BLaER1 (cell line): ENCODE measurements around the gene IGSF23.

Experiments
- H3K27ac ChIP-seq: shearing (Covaris generic); formaldehyde crosslinking; 2 replicates; pipeline ENCODE4 v1.8.1; 2022
- H3K27me3 ChIP-seq: shearing (Covaris generic); formaldehyde crosslinking; 2 replicates; pipeline ENCODE4 v1.8.1; 2022
- H3K36me3 ChIP-seq: shearing (Covaris generic); formaldehyde crosslinking; 2 replicates; pipeline ENCODE4 v1.8.1; 2022
- H3K4me1 ChIP-seq: shearing (Covaris generic); formaldehyde crosslinking; 2 replicates; pipeline ENCODE4 v1.8.1; 2022
- H3K4me2 ChIP-seq: shearing (Covaris generic); formaldehyde crosslinking; 2 replicates; pipeline ENCODE4 v1.8.1; 2022
- H3K4me3 ChIP-seq: shearing (Covaris generic); formaldehyde crosslinking; 2 replicates; pipeline ENCODE4 v1.8.1; 2022
- H3K9ac ChIP-seq: shearing (Covaris generic); formaldehyde crosslinking; 2 replicates; pipeline ENCODE4 v1.8.1; 2022
- H3K9me3 ChIP-seq: shearing (Covaris generic); formaldehyde crosslinking; 2 replicates; pipeline ENCODE4 v1.8.1; 2022
- H4K20me1 ChIP-seq: shearing (Covaris generic); formaldehyde crosslinking; 2 replicates; pipeline ENCODE4 v1.8.1; 2022
- Cebpa-rat ChIP-seq: shearing (Covaris generic); IDR thresholded peaks from 2 replicates; pipeline ENCODE4 v1.8.1; 2022

The IGSF23 gene

DNA sequence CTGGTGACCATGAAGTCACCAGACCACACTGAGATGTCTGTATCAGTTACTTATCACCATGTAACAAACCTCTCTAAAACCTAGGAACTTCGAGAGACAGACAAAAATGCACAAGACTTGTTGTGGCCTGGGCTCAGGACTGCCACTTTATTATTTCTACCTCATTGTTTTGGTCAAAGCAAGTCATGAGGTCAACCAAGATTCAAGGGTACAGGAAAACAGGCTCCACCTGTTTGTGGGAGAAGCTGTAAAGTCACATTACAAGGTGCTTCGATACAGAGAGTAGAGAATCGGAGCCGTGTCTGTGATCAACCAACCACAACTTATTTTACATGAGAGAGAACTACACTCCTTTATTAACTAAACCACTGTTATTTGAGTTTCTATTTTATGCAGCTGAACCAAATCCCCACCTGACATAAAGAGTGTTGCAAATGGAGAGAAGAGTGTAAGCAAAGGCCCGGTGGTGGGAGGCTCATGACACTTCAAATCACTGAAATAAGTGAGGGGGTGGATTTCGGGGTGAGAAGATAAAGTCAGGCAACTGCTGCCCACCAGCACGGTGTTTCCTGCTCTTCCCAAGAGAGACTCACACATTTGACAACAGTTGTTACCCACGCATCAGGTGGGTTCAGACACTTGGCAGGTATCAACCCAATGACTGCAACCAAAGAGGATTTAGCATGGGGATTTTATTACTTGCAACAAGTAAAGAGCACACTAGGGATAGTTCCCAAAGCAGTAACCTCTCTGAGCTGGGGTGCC lies 39.0 kb upstream of the IGSF23 start:
- Histone ChIP-seq H3K27me3 (no peaks in the 10 kb centered on the region), H3K4me2 (no peak overlapping the region), H3K27ac (no peak overlapping the region), H3K4me1 (peaks cover 18% of the 10 kb centered on the region; the same call in 1 of the 2 replicates), H3K36me3 (no peaks in the 10 kb centered on the region), H3K9me3 (no peaks in the 10 kb centered on the region), H4K20me1 (no peaks in the 10 kb centered on the region), H3K9ac (no peak overlapping the region), H3K4me3 (no peak overlapping the region)
- no peak for TF ChIP-seq Cebpa-rat

DNA sequence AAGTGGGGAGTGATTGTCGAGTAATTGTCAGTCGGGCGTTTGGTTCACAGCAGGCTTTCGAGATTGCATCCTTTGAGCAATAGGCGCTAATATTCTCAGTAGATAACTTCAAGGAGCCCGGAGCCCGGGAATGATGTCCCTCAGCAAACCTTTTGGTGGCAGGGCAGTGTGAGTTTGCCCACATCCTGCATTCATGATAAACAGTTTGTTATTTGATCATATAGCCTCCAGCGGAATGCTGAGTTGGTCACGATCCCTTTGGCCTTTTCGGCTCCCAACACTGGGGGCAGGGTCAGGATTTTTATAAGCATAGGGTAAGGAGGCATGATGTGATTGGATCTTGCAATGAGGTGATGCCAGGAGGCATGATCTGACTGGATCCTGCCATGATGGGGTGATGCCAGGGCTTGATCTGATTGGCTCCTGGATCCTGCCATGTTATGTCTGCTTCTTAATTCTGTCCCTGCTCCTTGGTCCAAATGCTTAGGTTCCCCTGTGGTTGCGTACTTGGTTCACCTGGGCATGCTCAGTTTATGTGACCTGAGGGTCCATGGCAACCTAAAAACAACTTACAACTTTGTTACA lies 38.2 kb upstream of the IGSF23 start:
- Histone ChIP-seq H3K36me3 (no peaks in the 10 kb centered on the region), H3K9ac (no peak overlapping the region), H3K4me1 (peaks cover 18% of the 10 kb centered on the region; the same call in 1 of the 2 replicates), H3K4me3 (no peak overlapping the region), H4K20me1 (no peaks in the 10 kb centered on the region), H3K27me3 (no peaks in the 10 kb centered on the region), H3K27ac (no peak overlapping the region), H3K4me2 (no peak overlapping the region), H3K9me3 (no peaks in the 10 kb centered on the region)
- TF ChIP-seq Cebpa-rat = no peak

DNA sequence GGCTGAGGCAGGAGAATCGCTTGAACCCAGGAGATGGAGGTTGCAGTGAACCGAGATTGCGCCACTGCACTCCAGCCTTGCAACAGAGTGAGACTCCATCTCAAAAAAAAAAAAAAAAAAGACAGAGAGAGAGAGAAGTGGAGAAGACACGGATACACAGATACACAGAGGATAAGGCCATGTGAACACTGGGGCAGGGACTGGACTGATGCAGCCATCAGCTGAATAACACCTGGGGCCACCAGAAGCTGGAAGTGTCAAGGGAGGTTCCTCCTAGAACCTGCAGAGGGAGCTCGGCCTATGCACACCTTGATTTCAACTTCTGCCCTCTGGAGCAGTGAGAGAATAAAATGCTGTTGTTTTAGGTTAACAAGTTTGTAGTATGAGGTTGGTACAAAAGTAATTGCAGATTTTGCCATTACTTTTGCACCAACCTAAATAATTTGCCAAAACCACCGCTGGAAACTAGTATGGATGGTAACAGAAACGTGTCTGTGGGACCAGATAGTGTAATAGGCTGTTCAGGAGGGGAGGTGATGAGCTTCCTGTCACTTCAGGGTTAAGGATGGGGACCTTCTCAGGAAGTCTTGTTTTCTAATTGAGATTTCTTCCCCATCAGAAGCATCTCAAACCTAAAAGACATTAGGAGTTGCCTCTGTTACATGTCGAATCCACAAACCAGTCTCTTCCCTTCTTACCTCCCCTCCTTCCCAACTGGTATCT lies 36.4 kb upstream of the IGSF23 start:
- Histone ChIP-seq H3K4me3 (no peak overlapping the region), H3K4me1 (peaks cover 18% of the 10 kb centered on the region; the same call in 1 of the 2 replicates)

DNA sequence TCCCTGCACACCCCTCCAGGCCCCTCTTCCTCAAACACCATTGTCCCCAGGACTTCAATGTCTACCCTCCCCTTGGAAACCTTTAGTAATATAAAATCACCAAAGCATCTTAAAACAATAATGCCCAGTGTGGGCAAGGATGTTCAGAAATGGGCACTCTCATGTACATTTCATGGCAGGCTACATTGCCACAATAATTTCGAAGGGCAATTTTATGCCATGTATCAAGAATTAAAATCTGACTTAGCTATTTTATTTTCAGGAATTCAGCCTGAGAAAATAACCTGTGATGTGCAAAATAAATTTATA lies 35.8 kb upstream of the IGSF23 start:
- no peak overlapping the region for H3K27ac ChIP-seq
- no peak for TF ChIP-seq Cebpa-rat
- peaks cover 18% of the 10 kb centered on the region; the same call in 1 of the 2 replicates for H3K4me1 ChIP-seq
- no peak overlapping the region for H3K9ac ChIP-seq
- H3K27me3 ChIP-seq = no peaks in the 10 kb centered on the region
- no peak overlapping the region for H3K4me2 ChIP-seq
- H3K4me3 ChIP-seq = no peak overlapping the region
- H4K20me1 ChIP-seq = no peaks in the 10 kb centered on the region
- no peaks in the 10 kb centered on the region for H3K9me3 ChIP-seq
- H3K36me3 ChIP-seq = no peaks in the 10 kb centered on the region

More for the DNA sequence above, 36.4 kb upstream of the IGSF23 start:
- Histone ChIP-seq H3K27me3 (no peaks in the 10 kb centered on the region), H3K9me3 (no peaks in the 10 kb centered on the region), H3K36me3 (no peaks in the 10 kb centered on the region), H3K9ac (no peak overlapping the region), H4K20me1 (no peaks in the 10 kb centered on the region), H3K4me2 (no peak overlapping the region), H3K27ac (no peak overlapping the region)
- no peak for TF ChIP-seq Cebpa-rat

DNA sequence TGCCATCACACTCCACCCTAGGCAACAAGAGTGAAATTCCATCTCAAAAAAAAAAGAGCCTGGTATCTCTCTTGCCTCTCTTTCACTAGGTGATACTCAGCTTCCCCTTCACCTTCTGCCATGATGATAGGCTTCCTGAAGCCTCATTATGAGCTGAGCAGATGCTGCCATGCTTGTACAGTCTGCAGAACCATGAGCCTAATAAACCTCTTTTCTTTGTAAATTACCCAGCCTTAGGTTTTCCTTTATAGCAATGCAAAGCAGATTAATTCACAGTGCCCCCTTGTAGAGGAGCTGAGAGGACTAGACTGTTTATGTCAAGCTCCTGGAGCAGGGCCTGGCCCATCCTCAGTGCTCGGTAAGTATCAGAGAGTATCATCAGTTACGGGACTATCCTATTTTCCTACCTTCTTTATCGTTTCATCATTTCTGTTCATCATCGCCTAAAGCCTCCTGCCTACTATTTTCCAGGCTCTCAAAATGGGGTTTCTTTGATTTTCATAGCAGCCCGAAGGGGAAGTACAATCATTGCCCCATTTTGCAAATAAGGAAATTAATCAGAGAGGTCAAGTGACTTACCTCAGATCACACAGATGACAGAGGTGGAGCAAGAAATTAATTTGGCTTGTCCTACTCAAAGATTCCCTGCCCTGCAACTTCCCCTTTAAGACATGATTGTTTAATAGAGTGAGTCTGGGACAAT lies 33.5 kb upstream of the IGSF23 start:
- Histone ChIP-seq H3K9ac (no peak overlapping the region), H3K4me3 (no peak overlapping the region), H3K27ac (no peak overlapping the region), H3K4me1 (no peaks in the 10 kb centered on the region), H3K36me3 (no peaks in the 10 kb centered on the region), H3K27me3 (no peaks in the 10 kb centered on the region), H3K9me3 (no peaks in the 10 kb centered on the region), H4K20me1 (no peaks in the 10 kb centered on the region), H3K4me2 (no peak overlapping the region)
- no peak for TF ChIP-seq Cebpa-rat

DNA sequence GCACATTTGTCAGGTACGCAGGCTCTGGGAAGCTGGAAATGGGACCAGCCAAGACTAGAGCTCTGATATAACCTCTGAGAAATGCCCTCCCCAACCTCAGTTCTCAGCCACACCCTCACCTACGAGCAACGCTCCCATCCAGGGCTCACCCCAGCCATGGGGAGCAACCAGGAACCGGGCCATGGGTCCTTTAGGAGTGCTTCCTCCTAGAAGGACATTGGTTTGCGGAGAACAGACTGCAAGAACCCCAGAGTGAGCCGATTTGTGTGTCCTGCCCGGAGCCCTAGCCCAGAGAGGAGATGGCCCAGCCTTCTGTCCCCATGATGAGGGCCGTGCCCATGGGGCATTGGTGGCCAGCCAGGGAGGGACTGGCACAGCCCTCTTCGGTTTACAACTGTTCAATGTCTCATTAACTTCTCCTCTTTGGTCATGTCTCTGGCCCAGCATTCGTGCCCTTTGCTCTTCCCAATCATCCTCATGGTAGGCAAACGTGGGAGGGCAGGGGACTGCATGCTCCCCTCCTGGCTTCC lies 32.9 kb upstream of the IGSF23 start:
- H3K9me3 ChIP-seq = peaks cover 6% of the 10 kb centered on the region
- H3K27ac ChIP-seq = no peak overlapping the region
- H3K4me3 ChIP-seq = no peak overlapping the region
- no peaks in the 10 kb centered on the region for H4K20me1 ChIP-seq
- no peaks in the 10 kb centered on the region for H3K36me3 ChIP-seq
- H3K4me1 ChIP-seq = no peaks in the 10 kb centered on the region
- H3K27me3 ChIP-seq = no peaks in the 10 kb centered on the region
- no peak for TF ChIP-seq Cebpa-rat
- no peak overlapping the region for H3K9ac ChIP-seq
- no peak overlapping the region for H3K4me2 ChIP-seq

DNA sequence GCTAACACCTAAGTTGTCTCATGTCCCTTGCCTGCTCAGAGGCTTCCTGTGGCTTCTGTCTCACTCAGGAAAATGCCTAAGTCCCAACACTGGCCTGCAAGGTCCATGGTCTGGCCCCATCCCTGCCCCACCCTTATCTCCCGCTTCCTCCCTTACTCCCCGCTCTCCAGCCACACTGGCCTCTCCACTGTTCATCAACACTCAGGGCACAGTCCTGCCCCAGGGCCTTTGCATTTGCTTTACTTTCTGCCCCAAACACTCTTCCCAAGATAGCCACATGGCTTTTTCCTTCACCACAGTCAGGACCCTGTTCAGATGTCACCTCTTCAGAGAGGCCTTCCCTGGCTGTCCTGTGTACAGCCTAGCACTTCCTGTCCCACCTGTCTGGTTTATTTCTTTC lies 32.1 kb upstream of the IGSF23 start:
- H3K4me2 ChIP-seq = no peak overlapping the region
- no peak overlapping the region for H3K9ac ChIP-seq
- H3K36me3 ChIP-seq = no peaks in the 10 kb centered on the region

DNA sequence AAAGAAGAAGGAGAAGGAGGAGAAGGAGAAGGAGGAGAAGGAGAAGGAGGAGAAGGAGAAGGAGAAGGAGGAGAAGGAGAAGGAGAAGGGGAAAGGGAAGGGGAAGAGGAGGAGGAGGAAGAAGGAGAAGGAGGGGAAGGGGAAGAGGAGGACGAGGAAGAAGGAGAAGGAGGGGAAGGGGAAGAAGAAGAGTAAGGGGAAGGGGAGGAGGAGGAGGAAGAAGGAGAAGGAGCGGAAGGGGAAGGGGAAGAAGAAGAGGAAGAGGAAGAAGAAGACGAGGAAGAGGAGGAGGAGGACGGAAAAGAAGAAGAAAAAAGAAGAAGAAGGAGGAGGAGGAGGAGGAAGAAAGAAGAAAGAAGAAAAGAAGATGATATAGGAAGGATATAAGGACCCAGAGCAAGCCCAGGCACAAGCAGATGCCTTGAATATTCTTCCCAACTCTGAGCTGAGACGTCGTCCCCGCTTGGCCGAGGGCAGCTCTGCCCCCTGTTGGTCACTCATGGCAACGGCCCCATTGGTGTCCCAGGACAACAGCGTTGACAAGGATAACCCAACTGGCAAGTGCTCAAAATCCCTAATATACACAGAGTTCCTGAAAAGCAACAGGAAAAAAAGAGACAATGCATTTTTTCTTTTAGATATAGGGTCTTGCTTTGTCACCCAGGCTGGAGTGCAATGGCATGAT lies 30.6 kb upstream of the IGSF23 start:
- H4K20me1 ChIP-seq = no peaks in the 10 kb centered on the region
- H3K27ac ChIP-seq = no peak overlapping the region
- H3K9ac ChIP-seq = no peak overlapping the region
- H3K9me3 ChIP-seq = peaks cover 25% of the 10 kb centered on the region
- no peak overlapping the region for H3K4me2 ChIP-seq
- no peak for TF ChIP-seq Cebpa-rat
- no peaks in the 10 kb centered on the region for H3K27me3 ChIP-seq
- 0 out of 2 replicates have a peak, but pooled peaks cover 1% of the 10 kb centered on the region for H3K4me1 ChIP-seq
- H3K36me3 ChIP-seq = no peaks in the 10 kb centered on the region
- H3K4me3 ChIP-seq = no peak overlapping the region

More for the DNA sequence above, 32.1 kb upstream of the IGSF23 start:
- Histone ChIP-seq H4K20me1 (no peaks in the 10 kb centered on the region), H3K4me3 (no peak overlapping the region), H3K27me3 (no peaks in the 10 kb centered on the region), H3K9me3 (peaks cover 15% of the 10 kb centered on the region), H3K27ac (no peak overlapping the region), H3K4me1 (no peaks in the 10 kb centered on the region)
- TF ChIP-seq Cebpa-rat = no peak

DNA sequence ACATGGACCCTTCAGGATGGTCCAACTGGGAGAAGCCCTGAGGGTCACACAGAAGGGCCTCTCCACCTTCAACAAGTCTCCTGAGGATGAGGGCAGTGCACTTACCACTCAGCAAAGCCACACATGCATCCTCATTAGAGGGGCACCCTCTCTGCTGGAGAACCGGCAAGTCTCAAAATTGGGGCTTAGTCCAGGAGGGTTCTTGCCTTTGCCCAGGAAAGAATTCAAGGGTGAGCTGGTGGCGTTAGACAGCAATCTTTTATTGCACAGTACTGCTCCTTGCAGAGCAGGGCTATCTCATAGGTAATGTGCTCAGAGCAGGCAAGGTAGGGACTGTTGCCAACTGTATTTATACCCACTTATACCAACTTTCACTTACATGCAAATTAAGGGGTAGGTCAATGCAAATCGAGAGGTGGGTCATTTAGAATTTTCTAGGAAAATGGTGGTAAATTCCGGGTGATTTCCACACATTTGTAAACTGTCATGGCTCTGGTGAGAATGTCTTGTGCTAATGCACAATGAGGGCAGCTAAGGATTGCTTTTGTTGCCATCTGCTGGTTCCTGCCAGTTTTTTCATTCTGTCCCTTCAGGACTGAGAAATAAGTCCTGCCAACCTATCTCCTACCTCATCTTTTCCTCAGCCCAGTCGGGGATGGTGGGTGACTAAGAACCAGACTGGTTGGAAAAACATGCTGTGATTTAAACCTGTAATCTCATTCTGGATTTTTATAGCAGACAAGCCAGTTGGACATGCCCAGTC lies 27.8 kb upstream of the IGSF23 start:
- no peaks in the 10 kb centered on the region for H3K27me3 ChIP-seq
- no peaks in the 10 kb centered on the region for H4K20me1 ChIP-seq
- no peak overlapping the region for H3K9ac ChIP-seq
- no peak for TF ChIP-seq Cebpa-rat
- no peak overlapping the region for H3K4me2 ChIP-seq
- H3K4me3 ChIP-seq = no peak overlapping the region
- H3K9me3 ChIP-seq = peaks cover 26% of the 10 kb centered on the region
- H3K36me3 ChIP-seq = no peaks in the 10 kb centered on the region
- H3K27ac ChIP-seq = no peak overlapping the region
- 0 out of 2 replicates have a peak, but pooled peaks cover 4% of the 10 kb centered on the region for H3K4me1 ChIP-seq
